DMS53 treated with DMSO at 0.1 percent for 48 hours (cell line): ENCODE data around the gene FOXD2.

ENCODE experiments used
- DNase-seq: peaks from one replicate; lab custom pipeline; 2025; ENCODE audit not compliant: unreplicated experiment; lab: John Stamatoyannopoulos, UW

The FOXD2 gene

DNA sequence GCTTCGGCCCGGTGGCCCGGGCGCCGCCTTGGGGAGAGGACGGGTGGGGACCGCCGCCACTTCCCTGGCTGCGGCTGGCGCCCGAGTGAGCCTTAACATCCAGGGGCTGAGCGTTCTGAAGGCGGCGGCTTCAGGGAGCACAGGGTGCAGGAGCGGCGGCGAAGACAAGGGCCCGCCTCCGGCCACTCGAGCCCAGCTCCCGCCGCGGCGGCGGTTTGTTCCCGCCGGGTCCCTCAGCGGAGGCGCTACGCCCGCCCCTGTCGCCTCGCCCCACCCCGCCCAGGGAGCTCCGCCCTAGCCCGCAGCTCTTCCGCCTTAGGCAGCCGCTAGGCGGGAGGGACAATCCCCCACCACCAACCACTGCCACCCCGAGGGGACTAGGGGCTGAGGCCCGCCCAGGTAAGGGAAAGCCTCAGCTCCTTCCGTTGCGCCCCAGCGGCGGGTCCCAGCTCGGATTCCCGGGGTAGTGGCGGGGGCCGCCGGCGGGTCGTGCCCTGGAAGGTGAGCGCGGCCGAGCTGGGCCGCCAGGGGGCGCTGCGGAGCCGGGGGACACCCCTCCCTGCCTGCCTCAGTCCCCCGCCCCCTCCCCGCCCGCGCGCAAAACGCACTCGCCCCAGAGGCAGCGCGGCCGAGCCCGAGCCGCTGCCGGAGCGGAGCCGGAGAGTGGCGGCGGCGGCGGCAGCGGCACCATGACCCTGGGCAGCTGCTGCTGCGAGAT, at the start of gene FOXD2:
Gene FOXD2, plus strand, starts transcription at position 598 of the 718 bp plus-strand sequence. Its CDS starts 92 bp downstream, at position 690.
- DNase-seq = peak; percentile 87

DNA sequence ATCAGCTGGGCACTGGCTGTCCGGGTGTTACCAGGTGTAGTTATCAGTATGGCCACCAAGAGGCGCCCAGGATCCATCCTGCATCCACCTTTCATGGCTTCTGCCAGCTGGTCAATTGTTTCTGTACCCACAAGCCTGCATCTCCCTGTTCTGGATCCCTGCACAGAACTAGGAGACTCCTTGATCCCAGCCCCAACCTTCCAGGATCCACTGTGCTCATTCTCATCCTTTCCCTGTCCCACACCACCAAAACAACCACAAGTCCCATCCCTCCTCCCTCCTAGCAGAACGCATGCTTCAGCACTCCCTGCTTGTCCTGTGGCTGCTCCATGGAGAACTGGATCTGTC, 49.0 kb upstream of the FOXD2 start:
- DNase-seq = peak; percentile 87

DNA sequence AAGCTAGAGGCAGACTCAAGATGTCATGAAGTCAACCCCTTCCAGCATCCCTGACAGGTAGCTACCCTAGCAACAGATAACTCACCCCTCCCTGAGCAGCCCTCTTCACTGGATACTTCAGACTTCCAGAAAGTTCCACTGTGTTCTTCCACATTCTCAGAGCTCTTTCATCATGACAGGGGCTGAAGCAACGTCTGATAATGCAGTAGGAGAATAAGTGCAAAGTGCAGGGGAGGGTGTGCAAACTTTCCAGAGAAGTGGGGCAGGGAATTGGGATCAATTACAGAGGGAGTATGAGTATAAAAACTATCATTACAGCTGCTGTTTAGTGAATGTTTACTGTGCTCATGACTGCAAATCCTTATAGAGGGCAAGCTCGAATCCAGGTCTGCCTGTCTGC, 48.1 kb upstream of the FOXD2 start:
- DNase-seq = no peak

DNA sequence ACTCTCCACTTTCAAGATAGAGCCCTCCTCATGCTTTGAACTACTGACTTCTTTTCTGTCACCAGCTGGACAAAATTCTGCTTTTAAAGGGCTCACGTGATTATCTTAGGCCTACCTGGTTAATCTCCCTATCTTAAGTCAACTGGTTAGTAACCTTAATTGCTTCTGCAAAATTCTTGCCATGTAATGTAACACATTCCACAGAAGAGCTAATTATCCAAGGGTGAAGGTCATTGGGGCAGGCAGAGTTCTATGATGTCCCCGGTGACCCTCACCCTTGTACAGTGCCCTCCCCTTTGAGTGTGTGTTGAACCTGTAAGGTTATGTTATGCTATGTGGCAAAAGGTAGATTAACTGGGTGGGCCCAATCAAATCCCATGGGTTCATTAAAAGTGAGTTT, 47.0 kb upstream of the FOXD2 start:
- DNase-seq = no peak

DNA sequence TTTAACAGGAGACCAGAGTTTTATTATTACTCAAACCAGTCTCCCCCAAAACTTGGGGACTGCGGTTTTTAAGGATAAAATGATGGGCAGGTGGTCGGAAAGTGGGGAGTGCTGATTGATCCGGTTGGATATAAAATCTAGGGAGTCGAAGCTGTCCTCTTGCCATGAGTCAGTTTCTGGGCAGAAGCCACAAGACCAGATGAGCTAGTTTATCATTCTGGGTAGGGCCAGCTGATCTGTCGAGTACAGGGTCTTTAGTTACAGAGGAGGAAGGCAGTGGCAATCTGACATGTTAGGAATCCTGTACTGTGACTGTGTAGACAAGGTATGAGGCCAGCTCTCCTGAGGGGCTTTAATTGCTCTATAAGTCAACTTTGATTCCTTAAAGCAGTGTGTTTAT, 44.7 kb upstream of the FOXD2 start:
- no peak for DNase-seq

DNA sequence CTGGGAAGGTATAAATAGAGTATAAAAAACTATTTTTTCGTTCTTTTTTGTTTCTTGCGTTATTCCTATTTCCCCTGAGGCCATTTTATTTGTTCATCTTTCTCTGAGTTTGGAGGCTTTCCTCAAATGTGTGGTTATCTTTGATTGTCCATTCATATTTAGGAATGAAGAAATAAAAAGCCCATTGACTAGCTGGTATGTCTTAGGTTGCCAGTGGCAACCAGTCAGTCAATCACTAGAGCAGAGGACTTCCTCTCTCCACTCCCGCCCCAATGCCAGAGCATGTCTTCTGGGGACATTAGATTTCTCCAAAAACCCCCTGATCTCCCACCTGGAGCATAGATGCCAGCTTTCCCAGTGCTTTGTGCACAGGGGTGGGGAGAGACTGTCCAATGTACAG, 42.4 kb upstream of the FOXD2 start:
- no peak for DNase-seq

DNA sequence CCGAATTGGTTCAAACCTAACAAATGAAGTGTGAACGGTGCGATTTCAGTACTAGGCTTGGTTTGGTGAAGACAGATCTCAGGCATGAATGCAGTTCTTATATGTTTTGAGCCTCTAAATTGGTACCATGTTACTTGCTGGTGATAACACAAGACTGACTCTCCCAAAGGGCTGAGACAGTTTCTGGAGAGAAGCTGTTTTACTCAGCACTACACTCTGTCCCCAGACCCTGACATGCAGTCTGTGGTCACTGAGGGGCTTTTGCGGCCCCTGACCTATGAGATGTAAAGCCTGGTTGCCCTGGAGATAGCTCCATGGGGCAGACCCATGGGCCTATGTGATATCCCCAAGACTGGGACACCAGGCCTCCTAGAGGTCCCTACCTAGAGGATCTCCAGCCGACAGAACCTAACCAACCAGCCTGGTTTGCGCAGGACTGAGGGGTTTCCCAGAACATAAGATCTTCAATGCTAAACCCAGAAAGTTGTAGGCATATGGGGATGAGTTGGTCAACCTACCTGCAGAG, 41.1 kb upstream of the FOXD2 start:
- no peak for DNase-seq

DNA sequence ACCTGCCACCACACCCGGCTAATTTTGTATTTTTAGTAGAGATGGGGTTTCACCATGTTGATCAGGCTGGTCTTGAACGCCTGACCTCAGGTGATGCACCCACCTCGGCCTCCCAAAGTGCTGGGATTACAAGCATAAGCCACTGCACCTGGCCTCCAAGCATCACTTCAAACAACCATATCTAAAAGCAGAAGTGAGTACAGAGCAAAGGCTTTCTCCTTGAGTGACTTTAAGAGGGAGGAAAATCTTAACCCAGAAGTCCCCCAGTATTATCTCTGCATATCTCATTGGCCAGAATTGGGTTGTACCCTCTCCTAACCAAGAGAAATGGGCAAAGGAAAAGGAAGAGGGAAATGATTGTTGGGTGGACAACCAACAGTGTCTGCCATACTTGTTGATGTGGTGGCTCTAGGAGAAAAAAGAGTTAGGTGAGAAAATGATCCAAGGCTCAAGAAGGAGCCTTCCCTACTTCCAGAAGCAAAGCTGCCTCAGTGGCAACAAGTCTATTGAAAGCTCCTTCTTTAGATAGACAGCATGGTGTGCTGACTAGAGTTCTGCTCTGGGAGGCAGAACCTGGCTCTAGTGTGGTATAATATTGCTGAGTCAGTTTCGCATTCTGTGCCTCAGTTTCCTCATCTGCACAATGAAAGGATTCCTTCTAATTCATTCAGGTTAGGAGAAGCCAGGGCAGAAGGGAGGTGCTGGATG, 38.6 kb upstream of the FOXD2 start:
- DNase-seq = no peak

DNA sequence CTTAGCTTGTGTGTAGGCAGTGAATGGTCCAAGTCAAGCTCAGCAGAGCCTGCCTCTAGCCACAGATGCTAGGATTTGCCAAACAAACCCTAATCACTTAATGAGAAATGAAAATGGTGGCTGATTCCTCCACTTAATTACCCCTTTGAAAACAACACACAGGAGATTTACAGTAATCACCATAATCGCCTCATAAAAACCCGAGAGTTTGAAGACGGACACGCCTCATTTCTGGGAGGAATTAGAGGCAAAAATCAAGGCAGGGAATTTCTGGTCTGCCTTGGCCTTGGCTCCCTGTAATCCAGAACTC, 38.0 kb upstream of the FOXD2 start:
- DNase-seq = no peak

DNA sequence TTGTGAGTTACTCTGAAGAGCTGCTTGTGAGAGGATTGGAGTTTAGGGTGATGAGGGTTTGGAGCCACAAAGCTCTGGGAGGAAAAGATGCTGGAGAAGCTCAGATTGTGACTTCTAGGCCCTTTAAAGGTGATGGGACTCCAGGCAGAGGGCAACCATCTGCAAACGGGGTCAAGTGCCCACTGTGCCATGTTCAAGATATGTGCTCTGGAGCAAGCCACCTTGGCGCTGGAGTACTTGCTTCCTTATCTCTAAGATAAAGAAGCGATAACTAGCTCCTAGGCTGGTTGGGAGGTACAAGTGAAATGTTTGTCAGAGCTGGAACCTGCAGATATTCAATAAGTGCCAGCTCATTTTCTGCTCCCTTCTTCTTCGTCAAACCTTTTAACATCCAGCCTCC, 36.1 kb upstream of the FOXD2 start:
- no peak for DNase-seq

DNA sequence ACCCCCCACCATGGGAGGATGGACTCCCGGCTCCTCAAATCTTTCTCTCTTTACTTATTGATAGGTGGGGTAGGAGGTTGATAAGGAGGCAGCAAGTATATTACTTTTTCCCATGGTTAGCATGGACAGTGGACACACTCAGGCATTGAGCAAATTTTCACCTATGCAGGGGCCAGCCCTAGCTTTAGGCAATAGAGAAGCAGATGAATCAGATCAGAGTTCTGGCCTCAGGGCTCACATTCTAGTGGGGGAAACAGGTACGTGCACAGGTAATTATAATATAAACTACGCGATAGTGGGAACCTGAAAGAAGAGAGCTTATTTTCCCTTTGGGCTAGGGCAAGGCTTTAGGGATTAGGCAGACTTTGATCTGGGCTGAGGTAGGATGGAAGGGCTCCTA, 35.3 kb upstream of the FOXD2 start:
- DNase-seq = no peak

DNA sequence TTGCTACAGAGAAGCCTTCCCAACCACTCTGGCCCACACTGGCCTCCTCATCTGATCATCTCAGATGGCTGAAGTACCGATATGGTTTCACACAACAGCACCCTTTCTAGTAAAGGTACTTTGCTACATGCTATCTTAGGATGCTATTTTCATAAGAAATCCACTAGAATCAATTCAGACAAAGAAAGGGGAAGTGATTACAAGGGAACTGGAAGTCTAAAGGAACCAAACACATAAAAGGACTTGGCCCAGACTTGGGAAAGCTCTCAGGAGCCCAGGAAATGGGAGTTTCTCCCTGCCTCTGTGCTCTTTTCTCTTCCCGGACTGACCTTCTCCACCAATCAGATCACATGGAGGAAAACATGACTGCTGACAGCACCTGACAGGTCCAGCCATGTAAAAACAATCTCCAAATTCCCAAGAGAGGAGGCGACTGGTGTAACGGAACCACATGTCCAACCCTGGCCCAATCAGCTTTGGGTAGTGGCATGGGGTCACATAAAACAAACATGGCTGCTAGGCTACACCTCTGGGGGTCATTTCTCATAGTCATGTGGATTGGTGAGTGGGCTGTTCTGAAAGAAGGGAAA, 34.4 kb upstream of the FOXD2 start:
- no peak for DNase-seq

DNA sequence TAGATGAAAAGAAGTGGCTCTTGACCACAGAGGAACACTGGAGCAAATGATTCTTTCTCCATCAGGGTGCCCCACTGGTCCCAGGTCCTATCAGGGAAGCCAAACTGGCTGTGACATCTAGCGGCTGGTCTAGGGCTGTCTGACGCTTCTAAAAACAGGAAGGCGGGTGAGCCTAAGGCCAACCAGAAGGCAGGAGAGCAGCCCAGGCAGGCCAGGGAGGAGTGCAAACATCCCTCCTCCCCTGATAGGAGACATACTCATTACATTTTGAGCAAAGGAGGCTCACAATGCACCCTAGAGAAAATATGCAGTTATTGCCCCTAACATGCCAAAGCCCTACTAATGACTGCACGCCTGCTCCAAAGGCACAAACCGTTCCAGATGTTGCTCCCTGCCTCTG, 32.1 kb upstream of the FOXD2 start:
- DNase-seq = no peak

DNA sequence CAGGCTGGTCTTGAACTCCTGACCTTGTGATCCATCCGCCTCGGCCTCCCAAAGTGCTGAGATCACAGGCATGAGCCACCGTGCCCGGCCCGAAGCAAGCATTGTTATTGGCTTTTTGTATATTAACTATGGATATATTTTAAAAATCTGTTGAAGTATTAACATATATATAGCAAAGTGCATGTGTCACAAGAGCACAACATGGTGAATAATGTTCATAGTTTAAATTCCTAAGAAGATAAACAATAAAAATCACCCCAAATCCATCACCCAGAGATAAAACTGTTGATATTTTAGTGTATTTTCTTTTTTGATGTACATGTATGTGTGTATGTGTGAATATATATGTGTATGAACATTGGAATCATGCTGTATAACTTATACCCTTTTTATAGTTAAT, 30.9 kb upstream of the FOXD2 start:
- no peak for DNase-seq

DNA sequence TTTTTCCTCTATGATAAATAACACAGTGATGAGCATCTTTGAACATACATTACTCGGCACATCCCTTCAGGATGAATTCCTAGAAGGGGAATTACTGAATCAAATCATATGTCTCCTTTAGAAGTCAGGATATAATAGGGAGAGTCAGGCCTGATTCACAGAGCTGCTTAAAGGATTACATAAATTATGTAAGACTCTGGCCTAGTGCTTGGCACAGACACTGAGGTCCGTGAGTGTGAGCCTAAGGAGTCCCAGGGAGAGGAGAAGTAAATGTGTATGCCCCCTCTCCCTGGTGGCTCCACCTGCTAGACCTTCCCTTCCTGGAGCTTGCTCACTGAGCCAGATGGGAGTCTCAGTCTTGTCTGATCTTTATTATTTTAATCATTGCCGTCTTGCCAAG, 30.4 kb upstream of the FOXD2 start:
- no peak for DNase-seq

DNA sequence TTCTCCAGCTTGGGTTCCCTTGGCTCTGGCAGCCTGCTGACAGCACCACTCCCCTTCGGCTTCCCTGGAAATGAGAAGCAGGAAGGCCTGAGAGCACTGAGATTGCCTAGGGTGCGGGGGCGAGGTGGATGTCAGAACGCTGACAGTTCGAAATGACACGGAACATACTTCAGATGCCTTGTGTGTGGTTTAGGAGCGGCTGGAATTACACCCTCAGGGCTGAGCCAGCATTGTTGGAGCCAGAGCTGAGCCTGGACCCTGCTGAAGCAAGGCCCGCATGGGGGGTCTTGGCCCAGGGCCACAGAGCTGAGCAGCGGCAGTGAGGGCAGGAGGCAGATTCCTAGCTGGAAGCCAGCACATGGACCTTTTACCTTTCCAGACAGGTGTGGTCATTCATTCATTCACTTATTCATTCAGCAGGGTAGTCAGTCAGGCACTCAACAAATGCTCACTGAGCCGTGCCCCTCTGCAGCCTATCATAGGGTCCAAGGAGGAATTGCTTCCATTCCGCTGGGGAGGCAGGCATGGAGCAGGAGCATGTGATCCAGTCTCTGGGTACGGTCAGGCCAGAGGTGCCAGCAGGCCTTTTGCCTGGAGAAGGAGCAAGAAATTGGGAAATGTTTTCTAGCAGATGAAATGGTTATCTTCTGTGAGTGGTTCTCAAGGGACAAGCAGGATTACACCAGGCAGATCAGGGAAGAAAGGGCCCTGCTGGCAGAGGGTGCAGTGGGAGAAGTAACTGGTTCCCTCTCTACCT, 28.4 kb upstream of the FOXD2 start:
- DNase-seq = no peak

DNA sequence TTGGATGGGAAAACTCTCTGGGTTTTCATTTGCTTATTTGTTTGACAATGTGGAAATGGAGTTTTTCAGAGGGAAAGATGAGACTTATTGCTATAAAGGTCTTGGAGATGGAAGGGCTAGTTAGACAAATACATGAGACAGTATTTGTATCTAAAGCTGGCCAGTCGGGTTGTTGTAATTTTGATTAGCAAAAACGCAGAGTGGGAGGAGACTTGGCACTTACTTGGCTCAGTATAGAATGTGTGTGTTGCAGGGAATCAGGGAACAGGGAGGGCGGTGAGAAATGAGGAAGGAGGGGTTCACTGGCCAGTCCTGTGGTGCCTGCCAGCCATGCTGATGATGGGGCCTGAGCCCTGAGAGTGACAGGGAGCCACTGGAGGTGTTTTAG, 27.8 kb upstream of the FOXD2 start:
- no peak for DNase-seq

DNA sequence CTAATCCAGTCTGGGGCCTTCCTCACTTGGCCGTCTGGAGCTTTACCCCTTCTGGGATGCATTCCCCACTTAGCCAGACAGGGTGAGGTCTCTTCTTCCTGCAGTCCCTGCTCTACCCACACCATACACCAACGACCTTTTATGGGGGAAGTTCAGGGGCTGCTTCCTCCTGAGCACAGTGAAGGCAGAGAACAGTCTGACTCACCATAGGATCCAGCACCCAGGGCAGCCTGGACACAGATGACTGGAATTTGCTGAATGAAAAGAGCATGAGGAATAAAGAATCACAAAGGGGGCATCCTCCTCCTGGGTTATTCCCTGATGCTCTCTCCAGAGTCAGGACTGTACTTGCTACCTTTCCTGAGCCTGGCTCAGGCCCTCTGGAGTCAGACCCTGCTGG, 26.4 kb upstream of the FOXD2 start:
- no peak for DNase-seq

DNA sequence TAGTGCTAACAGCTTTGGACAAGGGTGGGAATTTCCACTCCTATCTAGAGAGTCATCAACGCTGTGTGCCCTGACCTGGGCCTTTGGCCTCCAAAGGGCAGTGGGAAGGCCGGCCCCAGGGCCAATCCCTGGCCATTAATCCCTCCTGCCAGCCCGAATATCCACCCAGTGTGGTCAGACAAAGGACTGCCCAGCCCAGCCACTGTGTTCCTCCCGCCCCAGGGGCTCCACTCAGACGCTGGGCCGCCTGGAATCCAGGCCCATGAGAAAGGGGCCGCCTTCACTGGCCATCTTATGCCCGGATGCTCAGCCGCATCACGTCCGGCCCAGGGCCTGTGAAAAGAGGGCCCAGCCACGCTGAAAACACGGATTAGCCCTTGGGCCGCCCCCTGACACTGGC, 25.4 kb upstream of the FOXD2 start:
- no peak for DNase-seq

DNA sequence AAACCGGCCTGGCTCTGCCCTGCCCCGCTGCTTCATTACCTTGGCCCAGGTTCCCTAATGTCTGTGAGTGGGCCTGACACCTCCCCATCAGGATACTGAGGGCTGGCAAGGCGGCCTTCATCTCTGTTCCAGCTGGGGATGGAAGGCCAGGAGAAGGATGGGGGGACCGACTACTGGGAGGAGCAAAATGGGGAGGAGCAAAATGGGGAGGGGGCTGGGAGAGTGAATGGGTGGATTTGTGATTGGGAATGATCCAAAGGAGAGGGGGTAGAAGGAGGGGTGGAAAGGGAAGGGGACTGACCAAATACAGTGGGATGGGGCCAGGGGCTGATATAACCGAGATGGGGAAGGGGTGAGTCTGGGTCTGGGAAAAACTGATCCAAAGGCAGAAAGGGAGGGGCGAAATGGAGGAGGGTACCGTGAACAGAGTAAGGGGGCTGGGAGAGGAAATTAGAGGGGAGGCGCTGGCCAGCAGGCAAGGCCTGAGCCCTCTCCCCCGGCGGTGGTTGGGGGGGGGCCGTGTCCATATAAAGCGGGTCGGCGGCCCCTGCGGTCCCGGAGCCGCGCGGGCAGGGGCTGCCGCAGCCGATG, 22.0 kb upstream of the FOXD2 start, which contains the start of gene FOXE3:
Gene FOXE3, plus strand, starts transcription at position 558 of the 591 bp plus-strand sequence. Its CDS starts 31 bp downstream, at position 589.
- DNase-seq = no peak
